RKO (cell line): ENCODE results near the gene CKM.
"Not testable (repeated sequence)": the region's sequence is repeated elsewhere in the genome, so short reads cannot be mapped to it uniquely, and the experiment has no call there.

Experiments
- DNase-seq: peaks from one replicate; pipeline ENCODE4 v3.0.0-alpha.2; 2016; ENCODE audit warnings: low spot score

The CKM gene

DNA sequence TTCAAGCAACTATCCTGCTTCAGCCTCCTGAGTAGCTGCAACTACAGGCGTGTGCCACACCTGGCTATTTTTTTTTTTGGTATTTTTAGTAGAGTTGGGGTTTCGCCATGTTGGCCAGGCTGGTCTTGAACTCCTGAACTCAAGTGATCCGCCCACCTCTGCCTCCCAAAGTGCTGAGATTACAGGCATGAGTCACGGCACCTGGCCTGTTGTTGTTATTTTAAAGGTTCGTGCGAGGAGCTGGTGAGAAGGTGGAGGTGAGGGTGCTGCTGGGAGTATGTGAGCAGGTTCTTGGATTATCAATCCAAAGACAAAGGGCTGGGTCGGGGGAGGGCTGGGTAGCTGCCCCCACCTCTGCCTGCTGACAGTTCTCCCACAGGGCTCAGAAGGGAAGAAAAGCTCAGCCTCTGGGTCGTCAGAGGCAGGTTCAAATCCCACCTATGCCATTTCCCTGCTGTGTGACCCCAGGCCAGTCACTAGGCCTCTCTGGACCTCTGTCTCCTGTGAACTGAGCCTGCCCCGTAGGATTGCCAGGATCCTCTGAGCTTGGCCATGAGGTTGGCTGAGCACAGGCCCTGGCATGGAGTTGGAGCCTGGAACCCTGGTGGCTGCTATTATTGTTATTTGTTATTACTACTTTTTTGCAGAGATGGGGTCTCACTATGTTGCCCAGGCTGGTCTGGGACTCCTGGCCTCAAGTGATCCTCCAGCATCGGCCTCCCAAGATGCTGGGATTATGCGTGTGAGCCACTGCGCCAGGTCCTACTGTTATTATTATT is 1.5 kb downstream of the CKM start:
- DNase-seq = no peak

DNA sequence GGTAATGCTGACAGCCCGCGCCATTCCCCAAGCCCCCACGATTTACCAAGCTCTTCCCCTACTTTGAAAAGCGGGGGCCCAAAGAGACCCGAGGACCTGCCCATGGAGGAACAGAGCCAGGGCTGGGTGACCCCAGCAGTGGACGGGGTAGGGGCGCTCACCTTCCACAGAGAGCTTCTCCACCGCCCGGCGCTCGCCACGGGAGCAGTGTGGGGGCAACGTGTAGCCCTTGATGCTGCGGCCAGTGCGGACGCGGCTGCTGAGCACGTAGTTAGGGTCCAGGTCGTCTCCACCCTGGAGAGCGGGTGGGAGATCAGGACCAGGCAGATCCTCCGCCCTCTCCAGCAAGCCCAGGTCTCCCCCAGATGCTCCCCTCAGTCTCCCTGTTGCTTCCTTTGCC is 7.4 kb downstream of the CKM start:
- no peak for DNase-seq

DNA sequence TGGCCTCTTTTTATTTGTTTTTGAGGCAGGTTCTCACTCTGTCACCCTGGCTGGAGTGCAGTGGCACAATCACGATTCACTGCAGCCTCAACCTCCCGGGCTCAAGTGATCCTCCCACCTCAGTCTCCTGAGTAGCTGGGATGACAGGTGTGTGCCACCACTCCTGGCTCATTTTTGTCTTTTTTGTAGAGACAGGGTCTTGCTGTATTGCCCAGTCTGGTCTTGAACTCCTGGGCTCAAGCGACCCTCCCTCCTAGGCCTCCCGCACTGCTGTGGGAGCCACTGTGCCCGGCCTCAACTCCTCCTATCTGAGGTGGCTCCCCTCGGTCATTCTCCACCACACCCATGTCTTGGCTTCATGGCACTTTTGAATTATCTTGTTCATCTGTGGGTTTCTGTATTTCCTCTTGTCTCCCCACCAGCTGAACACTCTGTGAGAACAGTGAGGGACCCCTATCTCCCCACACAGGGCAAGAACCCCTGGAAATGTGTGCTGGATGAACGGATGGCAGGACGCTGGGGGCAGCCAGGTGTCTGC is 7.9 kb downstream of the CKM start:
- DNase-seq = no peak

DNA sequence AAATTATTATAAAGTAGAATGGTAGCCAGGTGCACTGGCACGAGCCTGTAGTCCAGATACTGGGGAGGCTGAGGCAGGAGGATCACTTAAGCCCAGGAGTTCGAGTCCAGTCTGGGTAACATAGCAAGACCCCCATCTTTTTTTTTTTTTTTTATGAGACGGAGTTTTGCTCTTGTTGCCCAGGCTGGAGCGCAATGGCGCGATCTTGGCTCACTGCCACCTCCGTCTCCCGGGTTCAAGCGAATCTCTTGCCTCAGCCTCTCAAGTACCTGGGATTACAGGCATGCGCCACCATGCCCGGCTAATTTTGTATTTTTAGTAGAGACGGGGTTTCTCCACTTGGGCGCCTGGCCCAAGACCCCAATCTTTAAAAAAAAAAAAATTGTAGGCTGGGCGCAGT is 10.4 kb downstream of the CKM start:
- not testable (repeated sequence) for DNase-seq

DNA sequence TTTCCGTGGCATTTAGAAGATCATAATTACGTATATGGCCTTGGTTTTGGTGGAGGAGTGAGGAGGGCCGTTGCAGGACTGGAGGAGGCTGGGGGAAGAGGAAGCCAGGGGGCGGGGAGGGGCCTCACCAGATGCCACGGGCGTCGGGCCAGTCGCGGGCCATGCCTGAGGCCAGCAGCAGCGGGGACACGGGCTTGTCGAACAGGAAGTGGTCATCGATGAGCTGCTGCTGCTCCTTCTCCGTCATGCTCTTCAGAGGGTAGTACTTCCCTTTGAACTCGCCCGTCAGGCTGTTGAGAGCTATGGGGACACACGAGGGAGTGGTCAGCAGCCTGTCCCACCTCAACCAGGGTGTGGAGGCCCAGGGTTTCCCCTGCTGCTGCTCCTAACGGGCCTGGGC is 11.1 kb downstream of the CKM start:
- DNase-seq = no peak

DNA sequence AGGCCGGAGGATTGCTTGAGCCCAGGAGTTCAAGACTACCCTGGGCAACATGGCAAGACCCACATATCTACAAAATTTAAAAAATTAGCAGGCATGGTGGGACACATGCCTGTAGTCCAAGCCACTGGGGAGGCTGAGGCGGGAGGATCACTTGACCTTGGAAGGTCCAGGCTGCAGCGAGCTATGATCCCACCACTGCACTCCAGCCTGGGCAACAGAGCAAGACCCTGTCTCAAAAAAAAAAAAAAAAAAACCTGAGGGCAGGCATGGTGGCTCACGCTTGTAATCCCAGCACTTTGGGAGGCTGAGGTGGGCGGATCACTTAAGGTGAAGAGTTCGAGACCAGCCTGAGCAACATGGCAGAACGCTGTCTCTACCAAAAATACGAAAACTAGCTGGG is 13.4 kb downstream of the CKM start:
- DNase-seq = not testable (repeated sequence)

DNA sequence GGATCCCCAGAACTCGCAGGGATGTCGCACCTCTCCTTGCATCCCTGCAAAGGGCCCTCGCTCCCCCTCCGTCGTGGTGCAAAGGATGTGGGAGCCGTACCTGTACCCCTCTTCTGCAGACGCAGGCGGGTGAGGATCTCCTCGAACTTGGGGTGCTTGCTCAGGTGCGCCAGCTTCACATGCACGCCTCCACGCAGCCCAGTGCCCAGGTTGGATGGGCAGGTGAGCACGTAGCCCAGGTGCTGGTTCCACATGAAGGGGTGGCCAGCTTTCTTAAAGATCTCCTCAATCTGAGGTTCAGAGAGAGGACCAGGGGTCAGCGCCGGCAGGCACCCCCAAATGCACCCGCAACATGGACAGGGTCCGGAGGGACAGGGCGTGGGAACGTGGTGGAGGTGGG is 15.3 kb downstream of the CKM start:
- DNase-seq = no peak

DNA sequence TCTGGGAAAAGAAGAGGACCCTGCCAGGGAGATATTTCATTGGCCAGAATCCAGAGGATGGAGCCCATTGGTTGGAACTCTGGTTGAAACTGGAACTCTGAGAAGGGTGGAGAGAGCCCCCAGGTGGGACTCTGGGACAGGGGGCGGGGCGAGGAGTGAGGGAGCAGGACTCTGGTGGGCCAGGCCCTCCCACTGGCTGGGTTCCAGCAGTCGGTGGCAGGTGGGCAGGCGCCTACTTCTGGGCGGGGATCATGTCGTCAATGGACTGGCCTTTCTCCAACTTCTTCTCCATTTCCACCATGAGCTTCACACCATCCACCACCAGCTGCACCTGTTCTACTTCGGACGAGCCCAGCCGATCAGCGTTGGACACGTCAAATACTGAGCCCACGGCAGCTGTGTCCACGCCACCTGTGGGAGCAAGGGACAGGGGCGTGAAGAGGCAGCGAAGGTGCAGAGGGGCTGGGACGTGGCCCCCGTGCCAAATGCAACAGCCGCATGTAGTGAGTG is 16.1 kb downstream of the CKM start:
- no peak for DNase-seq

DNA sequence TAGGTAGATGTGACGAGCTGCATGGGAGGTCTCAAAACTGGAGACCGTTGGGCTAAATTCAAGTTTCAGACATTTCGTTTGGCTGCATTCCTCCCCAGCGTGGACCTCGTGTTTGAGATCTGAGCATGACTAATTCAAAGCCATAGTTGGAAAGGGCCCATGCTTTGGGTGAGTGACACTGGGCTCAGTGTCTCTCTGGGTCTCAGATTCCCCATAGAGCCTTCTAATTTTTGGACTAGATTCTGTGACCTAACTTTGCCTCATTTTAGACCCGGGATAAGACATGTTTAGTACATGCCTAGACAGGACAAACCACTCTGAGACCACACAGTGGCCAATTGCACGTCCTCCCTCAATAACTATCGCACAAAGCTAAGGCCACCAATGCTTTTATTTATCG is 16.6 kb downstream of the CKM start:
- no peak for DNase-seq

DNA sequence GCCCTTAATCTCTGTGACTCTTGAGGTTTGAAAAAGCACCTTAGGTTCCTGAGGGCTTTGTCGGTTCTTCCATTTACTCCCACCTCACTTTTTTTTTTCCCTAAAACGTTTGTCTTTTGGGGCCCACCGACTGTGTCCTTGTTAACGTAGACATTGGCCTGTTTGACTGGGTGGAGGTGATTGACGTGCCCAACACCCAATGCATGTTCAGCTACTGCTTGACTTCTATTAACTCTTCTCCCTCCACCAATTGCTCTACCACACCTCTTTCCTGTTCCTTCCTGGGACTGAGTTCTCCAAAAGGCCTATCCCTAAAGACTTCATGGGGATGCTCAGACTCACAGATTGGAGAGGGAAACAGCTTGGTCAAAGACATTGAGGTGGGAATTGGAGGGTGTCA is 17.3 kb downstream of the CKM start:
- no peak for DNase-seq

DNA sequence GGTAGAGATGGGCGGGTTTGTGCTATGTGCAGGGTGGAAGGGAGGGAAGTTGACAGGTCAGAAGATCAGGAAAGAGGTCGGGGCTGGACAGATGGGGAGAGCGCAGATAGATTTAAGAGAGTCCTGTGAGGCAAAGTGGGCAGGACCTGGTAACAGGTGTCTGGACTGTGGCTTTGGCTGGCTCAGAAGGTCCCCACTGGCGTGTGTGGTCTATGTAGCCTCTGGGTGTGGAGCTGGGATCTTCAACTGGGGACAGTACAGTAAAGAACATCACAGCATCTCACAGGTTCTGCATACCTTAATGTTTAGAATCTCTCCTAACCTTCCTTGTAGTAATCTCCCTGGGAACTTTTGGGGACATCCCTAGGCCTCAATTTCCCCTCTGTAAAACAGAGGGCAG is 17.7 kb downstream of the CKM start:
- no peak for DNase-seq

DNA sequence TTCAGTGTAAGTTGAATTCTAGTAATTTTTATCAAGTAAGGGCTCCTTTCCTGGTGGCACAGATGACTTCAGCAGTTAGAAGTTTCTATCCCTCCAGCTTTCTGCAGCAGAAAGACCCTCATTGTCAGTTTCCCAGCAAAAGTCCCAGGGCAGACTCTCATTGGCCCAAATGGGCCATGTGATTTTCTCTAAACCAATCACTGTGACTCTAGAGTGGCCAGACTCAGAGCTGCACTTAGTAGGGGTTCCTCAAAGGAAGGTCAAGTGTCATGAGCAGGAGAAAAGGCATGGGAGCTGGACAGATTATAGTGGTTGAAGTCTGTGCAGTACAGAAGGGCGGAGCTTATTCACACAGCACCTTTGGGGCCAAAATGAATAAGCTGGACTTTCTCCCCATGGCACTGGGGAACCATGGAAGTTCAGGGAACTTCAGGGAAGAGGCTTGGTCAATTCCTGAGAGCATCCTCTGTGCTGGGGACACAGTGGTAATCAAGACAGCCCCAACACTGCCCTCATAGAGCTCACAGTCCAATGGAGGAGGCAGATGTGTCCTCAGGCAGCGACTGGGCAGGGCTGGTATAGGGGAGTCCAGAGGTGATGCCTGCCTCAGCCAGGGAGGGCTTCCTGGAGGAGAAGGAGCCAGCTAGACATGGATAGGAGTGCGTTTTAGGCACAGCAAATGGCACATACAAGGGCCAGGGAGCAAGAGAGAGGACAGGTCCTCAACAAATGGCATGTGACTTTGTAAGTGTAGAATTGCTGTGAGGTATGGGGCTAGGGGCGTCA is 18.3 kb downstream of the CKM start:
- DNase-seq = no peak

DNA sequence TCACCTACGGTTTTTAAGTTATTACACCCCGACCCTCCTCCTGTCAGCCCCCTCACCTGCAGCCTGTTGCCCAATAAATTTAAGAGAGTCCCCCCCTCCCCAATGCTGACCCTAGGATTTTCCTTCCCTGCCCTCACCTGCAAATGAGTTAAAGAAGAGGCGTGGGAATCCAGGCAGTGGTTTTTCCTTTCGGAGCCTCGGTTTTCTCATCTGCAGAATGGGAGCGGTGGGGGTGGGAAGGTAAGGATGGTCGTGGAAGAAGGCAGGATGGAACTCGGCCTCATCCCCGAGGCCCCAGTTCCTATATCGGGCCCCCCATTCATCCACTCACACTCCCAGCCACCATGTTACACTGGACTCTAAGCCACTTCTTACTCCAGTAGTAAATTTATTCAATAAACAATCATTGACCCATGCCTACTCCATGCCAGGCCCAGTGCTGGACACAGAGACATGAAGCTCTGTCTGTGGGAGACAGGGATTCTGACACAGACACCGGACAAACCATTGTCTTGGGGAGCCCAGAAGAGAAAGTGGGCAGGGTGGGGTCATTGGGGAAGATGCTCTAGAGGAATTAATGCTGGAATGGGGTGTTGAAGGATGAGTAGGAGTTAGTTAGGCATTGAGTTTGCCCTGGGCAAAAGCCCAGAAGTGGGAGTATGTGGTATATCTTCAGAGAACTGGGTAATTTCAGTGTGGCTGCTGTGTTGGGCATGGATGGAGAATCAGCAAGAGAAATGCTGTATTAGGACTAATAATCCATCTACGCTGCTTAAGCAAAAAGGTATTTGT is 19.2 kb downstream of the CKM start:
- no peak for DNase-seq

DNA sequence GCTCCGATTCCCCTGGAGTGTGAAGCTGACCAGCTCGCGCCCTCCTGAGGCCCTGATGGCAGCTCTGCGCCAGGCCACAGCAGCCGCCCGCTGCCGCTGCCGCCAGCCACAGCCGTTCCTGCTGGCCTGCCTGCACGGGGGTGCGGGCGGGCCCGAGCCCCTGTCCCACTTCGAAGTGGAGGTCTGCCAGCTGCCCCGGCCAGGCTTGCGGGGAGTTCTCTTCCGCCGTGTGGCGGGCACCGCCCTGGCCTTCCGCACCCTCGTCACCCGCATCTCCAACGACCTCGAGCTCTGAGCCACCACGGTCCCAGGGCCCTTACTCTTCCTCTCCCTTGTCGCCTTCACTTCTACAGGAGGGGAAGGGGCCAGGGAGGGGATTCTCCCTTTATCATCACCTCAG is 20.3 kb downstream of the CKM start:
- no peak for DNase-seq

DNA sequence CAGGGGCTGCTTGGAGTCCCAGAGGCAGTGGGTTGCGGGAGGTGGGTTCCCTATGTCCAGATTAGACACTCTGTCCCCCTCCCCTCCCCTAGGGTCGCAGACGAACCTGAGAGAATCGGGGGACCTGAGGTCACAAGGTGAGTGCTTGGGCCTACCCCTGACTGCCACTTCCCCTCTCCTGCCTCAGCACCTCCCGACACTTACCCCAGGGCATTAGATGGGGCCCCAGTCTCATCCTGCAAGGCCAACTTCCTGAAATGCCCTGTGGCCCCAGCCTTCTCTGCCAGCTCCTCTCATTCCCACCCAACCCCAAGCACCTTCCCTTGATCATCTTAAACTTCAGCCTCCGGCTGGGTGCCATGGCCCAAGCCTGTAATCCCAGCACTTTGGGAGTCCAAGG is 23.0 kb downstream of the CKM start:
- DNase-seq = no peak

DNA sequence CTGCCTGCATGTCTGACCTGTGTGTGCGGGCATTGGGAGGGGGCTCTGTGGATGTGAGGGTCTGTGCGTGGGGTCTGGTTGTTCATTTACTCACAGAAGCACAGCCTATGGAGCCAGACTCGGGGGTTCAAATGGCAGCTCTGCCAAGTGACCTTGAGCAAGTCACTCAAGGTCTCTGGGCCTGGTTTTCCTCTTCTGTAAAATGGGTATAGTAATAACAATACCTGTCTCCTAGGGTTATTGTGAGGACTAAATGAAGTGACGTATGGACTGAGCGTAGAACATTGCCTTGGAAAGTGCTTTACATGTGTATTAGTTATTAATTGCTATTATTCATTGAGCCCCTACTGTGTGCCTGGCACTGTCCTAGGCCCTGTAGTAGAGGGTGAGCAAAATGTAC is 24.4 kb downstream of the CKM start:
- DNase-seq = no peak

DNA sequence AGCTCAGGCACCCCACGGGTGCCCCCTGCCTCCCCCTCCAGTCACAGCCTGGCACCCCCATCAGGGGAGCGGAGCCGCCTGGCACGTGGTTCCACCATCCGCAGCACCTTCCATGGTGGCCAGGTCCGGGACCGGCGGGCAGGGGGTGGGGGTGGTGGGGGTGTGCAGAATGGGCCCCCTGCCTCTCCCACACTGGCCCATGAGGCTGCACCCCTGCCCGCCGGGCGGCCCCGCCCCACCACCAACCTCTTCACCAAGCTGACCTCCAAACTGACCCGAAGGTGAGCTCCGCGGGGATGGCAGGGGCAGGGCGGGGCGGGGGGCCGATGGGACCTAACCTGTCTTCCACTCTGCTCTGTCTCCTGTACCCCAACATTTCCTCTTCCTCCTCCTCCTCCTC is 25.0 kb downstream of the CKM start:
- no peak for DNase-seq

DNA sequence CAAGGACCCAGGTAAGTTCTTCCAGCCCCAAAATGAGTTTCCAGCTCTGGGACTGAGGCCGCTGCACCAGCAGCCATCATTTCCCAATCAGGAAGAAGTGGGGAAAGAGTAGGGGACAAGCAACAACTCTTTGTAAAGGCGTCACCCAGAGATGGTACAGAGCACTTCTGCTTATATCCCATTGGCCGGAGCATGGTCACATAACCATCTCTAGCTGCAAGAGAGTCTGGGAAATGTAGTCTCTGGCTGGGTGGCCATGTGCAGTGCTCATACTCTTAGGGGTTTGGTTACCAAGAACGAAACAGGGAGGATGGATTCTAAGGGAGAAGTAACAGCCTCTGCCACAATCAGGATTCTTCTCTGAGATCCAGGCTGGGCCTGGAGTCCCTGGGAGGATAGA is 26.3 kb downstream of the CKM start:
- DNase-seq = no peak

DNA sequence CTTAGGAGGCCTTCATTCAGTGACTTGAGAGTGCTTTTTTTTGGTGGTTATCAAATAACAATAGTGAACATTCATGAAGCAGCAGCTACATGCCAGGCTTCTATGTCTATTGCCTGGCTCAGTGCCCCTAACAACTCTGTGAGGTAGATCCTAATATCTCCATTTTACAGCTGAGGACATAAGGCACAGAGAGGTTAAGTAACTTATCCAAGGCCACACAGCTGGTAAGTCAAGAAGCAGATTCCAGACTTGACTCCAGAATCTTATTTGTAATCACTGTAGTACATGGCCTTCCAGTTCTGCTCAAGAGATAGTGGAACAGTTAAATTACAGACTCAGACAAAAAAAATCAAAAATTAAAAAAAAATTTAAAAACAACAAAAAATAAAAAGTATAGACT is 26.8 kb downstream of the CKM start:
- DNase-seq = no peak

DNA sequence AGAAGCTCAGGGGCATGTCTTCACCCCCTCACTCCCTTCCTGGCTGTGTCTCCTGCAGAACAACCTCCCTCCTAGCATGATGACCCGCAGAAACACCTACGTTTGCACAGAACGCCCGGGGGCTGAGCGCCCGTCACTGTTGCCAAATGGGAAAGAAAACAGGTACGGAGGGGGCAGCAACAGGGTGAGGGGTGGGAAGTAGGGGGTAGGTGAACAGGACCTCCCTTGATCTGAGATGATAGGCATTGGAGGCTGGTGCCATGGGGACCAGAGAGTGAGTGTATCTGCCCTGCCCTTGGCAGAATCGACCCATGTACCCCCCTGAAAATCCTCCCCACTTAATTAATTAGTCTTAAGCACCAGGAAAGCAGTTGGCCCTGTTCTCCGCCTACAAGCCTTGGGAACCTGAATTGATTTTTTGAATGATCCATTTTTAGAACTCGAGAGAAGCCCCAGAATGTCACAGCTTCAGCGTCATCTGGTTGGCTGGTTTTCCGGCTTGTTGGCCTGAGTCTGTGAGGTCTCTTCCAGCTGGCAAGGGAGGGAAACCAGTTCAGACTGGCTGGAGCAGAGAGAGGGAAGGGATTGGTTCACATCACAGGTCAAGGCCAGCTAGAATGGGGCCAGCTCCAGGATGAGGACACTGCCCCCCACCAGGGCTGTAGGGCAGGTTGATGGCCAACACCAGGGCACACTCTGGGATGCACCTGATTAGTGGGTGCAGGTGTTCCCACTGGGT is 28.2 kb downstream of the CKM start:
- no peak for DNase-seq

DNA sequence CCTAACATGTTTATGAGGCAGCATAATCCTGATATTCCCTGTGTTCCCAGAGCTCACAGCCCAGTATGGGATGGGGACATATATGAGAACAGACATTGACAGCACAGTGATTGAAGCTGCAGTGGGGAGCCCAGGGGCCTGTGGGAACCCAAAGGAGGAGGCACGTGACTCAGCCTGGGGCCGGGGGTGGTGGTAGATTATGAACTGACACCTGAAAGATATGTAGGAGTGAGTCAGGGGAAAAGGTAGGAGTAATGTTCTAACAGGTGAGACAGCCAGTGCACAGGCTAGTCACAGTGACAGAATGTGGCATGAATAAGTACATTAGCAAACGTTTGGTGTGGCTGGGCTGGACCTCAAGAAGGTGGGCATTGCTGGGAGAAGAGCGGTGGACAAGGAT is 29.0 kb downstream of the CKM start:
- DNase-seq = no peak

DNA sequence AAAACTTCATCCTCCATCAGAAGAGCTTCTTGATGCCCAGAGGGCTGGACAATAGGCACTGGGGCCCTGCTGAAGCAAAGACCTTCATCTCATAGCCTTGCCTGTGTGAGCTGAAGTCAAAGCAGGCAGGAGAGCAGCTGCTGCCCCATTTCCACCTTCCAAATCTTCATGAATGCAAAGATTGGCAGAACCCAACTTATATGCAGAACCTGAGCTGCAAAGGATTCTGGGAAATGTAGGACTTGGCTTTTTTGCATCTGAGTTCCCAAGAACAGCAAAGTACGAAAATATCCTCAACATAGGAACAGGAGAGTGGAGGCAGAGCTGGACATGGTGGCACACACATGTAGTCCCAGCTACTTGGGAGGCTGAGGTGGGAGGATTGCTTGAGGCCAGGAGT is 30.8 kb downstream of the CKM start:
- no peak for DNase-seq
